ENCODE data around the gene GLIS1.

Gene GLIS1

DNA sequence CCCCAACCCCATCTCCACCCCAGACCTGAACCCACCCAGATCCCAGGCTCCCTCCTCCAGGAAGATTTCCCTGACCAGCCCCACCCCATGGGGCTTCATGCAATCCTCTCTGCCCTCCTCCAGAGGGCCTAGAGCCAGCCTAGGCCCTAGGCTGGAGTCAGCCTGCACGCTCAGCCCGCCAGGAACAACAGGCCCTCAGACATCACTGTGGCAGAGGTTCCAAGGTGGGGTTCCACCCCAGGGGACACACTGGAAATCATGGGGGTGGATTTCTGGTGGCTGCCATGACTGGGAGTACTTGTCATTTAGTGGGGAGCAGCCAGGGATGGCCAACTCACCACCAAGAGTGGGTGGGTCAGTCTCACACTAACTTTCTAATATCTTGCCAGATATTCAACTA is 122.0 kb downstream of the GLIS1 start:
- H3K9me3 ChIP-seq (ENCODE audit: control insufficient read depth, low read depth, low read length): no peaks in the 10 kb centered on the region
- peaks cover 9% of the 10 kb centered on the region for H3K4me1 ChIP-seq (ENCODE audit: control insufficient read depth, low read depth, low read length)
- no peak overlapping the region for H3K9ac ChIP-seq (ENCODE audit: low read length)
- no peaks in the 10 kb centered on the region for H3K36me3 ChIP-seq (ENCODE audit: control insufficient read depth, low read depth, low read length)
- H3K27ac ChIP-seq (ENCODE audit: low read length): no peak overlapping the region
- no peaks in the 10 kb centered on the region for H3K27me3 ChIP-seq (ENCODE audit: control insufficient read depth, insufficient read depth, low read length)
- no peak overlapping the region for H3K4me3 ChIP-seq (ENCODE audit: low read length)

DNA sequence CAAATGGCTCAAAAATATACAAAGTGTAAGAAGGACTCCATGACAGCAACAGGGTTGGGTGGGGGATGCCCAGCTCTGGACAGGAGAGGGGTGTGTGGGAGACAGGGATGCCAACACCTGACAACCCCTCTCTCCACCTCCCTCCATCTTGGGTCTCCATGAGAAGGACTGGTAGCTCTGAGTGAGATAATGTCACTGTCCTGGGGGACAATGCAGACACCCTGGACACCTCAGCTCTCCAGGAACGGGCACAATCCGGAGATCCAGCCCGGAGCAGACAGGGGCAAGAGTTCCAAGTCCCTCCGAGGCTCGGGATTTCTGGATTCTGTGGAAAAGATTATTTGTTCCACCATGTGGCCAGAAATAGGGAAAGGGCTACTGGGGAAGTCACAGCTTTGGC is 122.5 kb downstream of the GLIS1 start:
- Histone ChIP-seq H3K27me3 (ENCODE audit: control insufficient read depth, insufficient read depth, low read length) (no peaks in the 10 kb centered on the region), H3K9ac (ENCODE audit: low read length) (no peak overlapping the region), H3K27ac (ENCODE audit: low read length) (no peak overlapping the region), H3K9me3 (ENCODE audit: control insufficient read depth, low read depth, low read length) (no peaks in the 10 kb centered on the region), H3K4me1 (ENCODE audit: control insufficient read depth, low read depth, low read length) (peaks cover 9% of the 10 kb centered on the region), H3K4me3 (ENCODE audit: low read length) (no peak overlapping the region), H3K36me3 (ENCODE audit: control insufficient read depth, low read depth, low read length) (no peaks in the 10 kb centered on the region)

DNA sequence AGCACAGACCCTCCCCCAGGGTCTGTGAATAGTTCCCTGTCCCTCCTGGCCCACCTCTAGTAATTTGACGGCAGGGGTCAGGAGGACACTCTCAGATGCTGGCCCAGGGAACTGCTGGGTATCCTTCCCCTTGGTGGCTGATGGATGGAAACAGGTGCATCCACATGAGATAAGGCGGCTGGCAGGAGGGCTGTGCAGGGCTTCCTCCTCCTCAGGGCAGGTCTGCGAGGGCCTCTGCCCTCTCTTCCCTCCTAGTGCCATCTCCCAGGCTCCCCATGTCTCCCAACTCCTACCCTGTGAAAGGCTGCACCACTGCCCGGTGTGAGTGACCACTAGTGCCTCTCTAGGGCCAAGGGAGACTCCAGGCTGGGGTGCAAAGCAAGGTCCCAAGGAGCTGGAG is 123.9 kb downstream of the GLIS1 start:
- no peaks in the 10 kb centered on the region for H3K36me3 ChIP-seq (ENCODE audit: control insufficient read depth, low read depth, low read length)
- H3K4me1 ChIP-seq (ENCODE audit: control insufficient read depth, low read depth, low read length): peaks cover 9% of the 10 kb centered on the region
- peaks cover 9% of the 10 kb centered on the region for H3K9me3 ChIP-seq (ENCODE audit: control insufficient read depth, low read depth, low read length)
- no peak overlapping the region for H3K4me3 ChIP-seq (ENCODE audit: low read length)
- no peaks in the 10 kb centered on the region for H3K27me3 ChIP-seq (ENCODE audit: control insufficient read depth, insufficient read depth, low read length)
- no peak overlapping the region for H3K27ac ChIP-seq (ENCODE audit: low read length)
- no peak overlapping the region for H3K9ac ChIP-seq (ENCODE audit: low read length)

DNA sequence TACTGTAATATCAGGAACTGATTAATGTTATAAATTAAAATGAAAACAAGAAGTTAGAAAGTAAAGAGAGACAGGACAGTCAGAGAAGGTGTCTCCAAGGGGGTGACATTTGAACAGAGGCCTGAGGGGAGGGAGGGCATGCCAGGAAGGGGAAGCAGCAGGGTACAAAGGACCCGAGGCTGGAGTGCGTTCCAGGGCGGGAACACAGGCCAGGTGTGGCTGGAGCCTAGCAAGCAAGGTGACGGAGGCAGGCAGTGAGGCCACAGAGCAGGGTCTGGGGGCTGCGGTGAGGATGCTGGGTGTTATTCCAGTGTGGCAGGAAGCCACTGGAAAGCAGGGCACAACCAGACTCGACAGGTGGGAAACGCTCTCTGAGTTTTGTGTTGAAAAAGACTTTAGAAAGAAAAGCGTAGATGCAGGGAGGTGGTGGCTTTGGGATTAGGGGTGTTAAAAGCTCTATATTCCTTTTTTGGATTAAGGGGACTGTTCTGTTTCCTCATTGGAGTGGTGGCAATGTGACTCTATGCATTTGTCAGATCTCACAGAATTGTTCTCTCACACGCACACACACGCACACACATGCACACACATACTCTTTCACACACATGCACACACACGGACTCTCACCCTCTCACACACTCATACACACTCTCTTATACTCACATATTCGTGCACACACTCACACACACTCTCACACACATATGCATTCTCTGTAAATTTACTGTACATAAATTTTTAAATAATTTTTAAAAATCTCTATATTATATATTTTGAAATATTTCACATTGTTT is 124.5 kb downstream of the GLIS1 start:
- H3K4me3 ChIP-seq (ENCODE audit: low read length): no peak overlapping the region
- H3K27me3 ChIP-seq (ENCODE audit: control insufficient read depth, insufficient read depth, low read length): no peaks in the 10 kb centered on the region

DNA sequence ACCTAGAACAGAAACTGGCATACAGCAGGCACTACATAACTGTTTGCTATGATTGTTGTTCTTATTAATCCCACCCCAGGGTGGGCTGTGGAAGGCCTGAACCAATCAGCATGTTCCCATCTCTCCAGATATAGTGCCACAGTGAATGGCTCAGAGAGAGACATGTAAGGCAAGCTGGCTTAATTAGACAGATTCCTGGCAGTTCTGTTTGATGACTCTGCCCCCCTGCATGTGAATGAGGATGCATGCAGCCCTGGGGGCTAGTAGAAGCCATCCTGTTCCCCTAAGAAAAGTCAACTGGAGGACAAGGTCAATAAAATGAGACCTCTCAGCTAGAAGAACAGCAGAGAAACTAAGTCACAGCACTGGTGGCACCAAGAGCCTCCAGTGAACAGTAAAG is 130.3 kb downstream of the GLIS1 start:
- Histone ChIP-seq H3K27me3 (ENCODE audit: control insufficient read depth, insufficient read depth, low read length) (no peaks in the 10 kb centered on the region), H3K27ac (ENCODE audit: low read length) (no peak overlapping the region), H3K9ac (ENCODE audit: low read length) (no peak overlapping the region), H3K4me1 (ENCODE audit: control insufficient read depth, low read depth, low read length) (peaks cover under 1% of the 10 kb centered on the region), H3K36me3 (ENCODE audit: control insufficient read depth, low read depth, low read length) (no peaks in the 10 kb centered on the region), H3K9me3 (ENCODE audit: control insufficient read depth, low read depth, low read length) (peaks cover 12% of the 10 kb centered on the region), H3K4me3 (ENCODE audit: low read length) (no peak overlapping the region)

More for the DNA sequence above, 124.5 kb downstream of the GLIS1 start:
- H3K27ac ChIP-seq (ENCODE audit: low read length): no peak overlapping the region
- H3K9ac ChIP-seq (ENCODE audit: low read length): no peak overlapping the region
- H3K4me1 ChIP-seq (ENCODE audit: control insufficient read depth, low read depth, low read length): peaks cover 9% of the 10 kb centered on the region
- H3K9me3 ChIP-seq (ENCODE audit: control insufficient read depth, low read depth, low read length): peaks cover 12% of the 10 kb centered on the region
- no peaks in the 10 kb centered on the region for H3K36me3 ChIP-seq (ENCODE audit: control insufficient read depth, low read depth, low read length)

DNA sequence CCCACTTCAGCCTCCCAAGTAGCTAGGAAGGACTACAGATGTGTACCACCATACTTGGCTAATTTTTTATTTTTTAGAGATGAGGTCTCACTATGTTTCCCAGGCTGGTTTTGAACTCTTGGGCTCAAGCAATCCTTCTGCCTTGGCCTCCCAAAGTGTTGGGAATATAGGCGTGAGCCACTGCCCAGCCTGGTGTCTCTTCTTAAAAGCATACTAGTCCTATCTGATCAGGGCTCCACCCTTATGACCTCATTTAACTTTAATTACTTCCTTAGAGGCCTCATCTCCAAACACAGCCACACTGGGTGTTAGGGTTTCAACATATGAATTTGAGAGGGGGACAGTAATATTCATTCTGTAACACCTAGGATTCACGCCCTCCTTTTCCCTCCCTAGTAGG is 130.9 kb downstream of the GLIS1 start:
- no peaks in the 10 kb centered on the region for H3K27me3 ChIP-seq (ENCODE audit: control insufficient read depth, insufficient read depth, low read length)
- H3K4me1 ChIP-seq (ENCODE audit: control insufficient read depth, low read depth, low read length): no peaks in the 10 kb centered on the region
- H3K36me3 ChIP-seq (ENCODE audit: control insufficient read depth, low read depth, low read length): no peaks in the 10 kb centered on the region
- no peak overlapping the region for H3K9ac ChIP-seq (ENCODE audit: low read length)
- peaks cover 12% of the 10 kb centered on the region for H3K9me3 ChIP-seq (ENCODE audit: control insufficient read depth, low read depth, low read length)
- no peak overlapping the region for H3K4me3 ChIP-seq (ENCODE audit: low read length)
- no peak overlapping the region for H3K27ac ChIP-seq (ENCODE audit: low read length)

DNA sequence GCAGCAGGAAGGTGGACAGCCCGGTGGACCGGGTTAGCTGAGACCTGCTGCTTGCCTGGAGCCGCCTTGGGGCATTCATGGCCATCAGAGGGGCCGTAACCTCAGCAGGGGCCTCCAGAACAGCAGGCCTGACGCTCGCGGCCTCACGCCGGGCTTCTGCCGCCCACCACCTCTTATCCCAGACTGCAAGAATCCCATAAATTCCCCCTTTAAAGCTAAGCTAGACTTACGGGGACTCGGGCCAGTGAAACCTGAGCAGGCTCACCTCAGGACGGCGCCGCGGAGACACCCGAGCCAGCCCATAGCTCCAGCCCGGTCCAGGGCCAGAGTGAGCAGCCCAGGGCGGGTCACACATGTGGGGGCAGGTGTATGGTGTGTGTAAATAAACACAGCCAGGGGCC is 132.3 kb downstream of the GLIS1 start:
- Histone ChIP-seq H3K4me1 (ENCODE audit: control insufficient read depth, low read depth, low read length) (no peaks in the 10 kb centered on the region), H3K27ac (ENCODE audit: low read length) (no peak overlapping the region), H3K4me3 (ENCODE audit: low read length) (no peak overlapping the region), H3K9me3 (ENCODE audit: control insufficient read depth, low read depth, low read length) (peaks cover 12% of the 10 kb centered on the region), H3K9ac (ENCODE audit: low read length) (no peak overlapping the region), H3K36me3 (ENCODE audit: control insufficient read depth, low read depth, low read length) (no peaks in the 10 kb centered on the region), H3K27me3 (ENCODE audit: control insufficient read depth, insufficient read depth, low read length) (no peaks in the 10 kb centered on the region)

DNA sequence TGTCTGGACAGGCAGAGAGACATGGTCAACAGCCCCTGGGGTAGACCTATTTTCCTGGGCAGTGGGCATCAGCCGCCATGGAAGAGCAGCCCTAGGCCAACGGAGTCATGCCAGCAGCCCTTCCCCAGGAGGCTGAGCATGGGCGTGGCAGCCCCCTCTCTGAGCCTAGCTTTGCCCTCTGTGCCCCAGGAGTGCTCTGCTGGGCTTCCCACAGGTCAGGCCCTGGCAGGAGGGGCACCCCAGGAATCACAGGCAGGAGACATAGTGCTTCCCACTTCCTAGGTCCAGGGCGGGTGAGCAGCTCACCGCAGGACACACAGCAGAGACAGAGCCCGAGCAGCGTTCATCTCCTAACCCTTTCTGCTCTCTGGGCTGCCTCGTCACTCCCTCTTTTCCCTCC is 132.8 kb downstream of the GLIS1 start:
- no peak overlapping the region for H3K27ac ChIP-seq (ENCODE audit: low read length)
- H3K9ac ChIP-seq (ENCODE audit: low read length): no peak overlapping the region
- H3K4me3 ChIP-seq (ENCODE audit: low read length): no peak overlapping the region
- H3K9me3 ChIP-seq (ENCODE audit: control insufficient read depth, low read depth, low read length): peaks cover 12% of the 10 kb centered on the region
- H3K36me3 ChIP-seq (ENCODE audit: control insufficient read depth, low read depth, low read length): no peaks in the 10 kb centered on the region
- no peaks in the 10 kb centered on the region for H3K4me1 ChIP-seq (ENCODE audit: control insufficient read depth, low read depth, low read length)
- no peaks in the 10 kb centered on the region for H3K27me3 ChIP-seq (ENCODE audit: control insufficient read depth, insufficient read depth, low read length)

DNA sequence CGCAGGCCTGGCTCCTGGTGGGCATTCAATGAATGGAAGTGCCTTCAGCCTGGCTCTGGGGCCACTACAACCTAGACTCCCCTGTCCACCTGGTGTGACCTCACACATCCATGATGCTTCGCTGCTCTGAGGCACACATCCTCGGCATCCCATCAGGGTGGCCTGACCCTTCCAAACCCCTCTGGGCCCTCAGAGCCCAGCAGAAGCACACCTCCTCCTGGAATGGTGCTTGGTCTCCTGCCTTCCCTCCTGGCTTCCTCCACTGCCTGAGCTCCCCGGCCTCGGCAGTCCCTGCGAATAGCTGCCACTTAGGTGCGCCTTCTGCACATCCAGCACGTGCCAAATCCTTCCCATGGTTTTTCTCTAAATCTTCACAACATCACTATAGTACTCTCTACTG is 133.8 kb downstream of the GLIS1 start:
- no peaks in the 10 kb centered on the region for H3K27me3 ChIP-seq (ENCODE audit: control insufficient read depth, insufficient read depth, low read length)
- H3K27ac ChIP-seq (ENCODE audit: low read length): no peak overlapping the region
- no peaks in the 10 kb centered on the region for H3K36me3 ChIP-seq (ENCODE audit: control insufficient read depth, low read depth, low read length)
- no peaks in the 10 kb centered on the region for H3K4me1 ChIP-seq (ENCODE audit: control insufficient read depth, low read depth, low read length)
- H3K9ac ChIP-seq (ENCODE audit: low read length): no peak overlapping the region
- no peak overlapping the region for H3K4me3 ChIP-seq (ENCODE audit: low read length)
- peaks cover 3% of the 10 kb centered on the region for H3K9me3 ChIP-seq (ENCODE audit: control insufficient read depth, low read depth, low read length)

DNA sequence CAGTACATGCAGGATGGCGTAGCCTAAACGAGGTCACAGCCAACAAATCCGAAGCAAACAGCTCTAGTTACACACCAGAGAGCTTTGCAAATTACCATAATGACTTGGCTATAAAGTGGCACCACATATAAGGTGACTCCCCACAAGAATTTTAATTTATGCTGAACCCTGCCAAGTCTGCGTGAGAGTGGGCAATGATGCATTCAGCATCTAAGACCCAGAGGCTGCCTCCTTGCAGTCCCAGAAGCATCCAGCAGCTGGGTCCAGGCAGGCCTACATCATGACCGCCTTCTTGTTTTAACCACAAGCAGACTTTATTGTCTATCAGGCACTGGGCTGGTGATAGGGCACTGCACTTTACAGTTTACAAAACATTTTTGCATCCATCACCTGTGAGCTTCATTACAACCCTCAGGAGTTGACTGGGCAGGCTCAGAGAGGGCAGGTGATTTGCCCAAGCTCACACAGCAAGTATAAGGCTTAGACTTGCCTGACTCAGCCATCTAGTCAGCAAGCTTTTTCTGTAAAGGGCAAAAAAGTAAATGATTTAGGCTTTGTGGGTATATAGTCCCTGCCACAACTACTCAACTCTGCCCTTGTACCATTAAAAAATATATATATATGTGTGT is 134.6 kb downstream of the GLIS1 start:
- Histone ChIP-seq H3K9ac (ENCODE audit: low read length) (no peak overlapping the region), H3K27me3 (ENCODE audit: control insufficient read depth, insufficient read depth, low read length) (no peaks in the 10 kb centered on the region), H3K9me3 (ENCODE audit: control insufficient read depth, low read depth, low read length) (no peaks in the 10 kb centered on the region), H3K4me3 (ENCODE audit: low read length) (no peak overlapping the region), H3K36me3 (ENCODE audit: control insufficient read depth, low read depth, low read length) (no peaks in the 10 kb centered on the region), H3K4me1 (ENCODE audit: control insufficient read depth, low read depth, low read length) (no peaks in the 10 kb centered on the region), H3K27ac (ENCODE audit: low read length) (no peak overlapping the region)

DNA sequence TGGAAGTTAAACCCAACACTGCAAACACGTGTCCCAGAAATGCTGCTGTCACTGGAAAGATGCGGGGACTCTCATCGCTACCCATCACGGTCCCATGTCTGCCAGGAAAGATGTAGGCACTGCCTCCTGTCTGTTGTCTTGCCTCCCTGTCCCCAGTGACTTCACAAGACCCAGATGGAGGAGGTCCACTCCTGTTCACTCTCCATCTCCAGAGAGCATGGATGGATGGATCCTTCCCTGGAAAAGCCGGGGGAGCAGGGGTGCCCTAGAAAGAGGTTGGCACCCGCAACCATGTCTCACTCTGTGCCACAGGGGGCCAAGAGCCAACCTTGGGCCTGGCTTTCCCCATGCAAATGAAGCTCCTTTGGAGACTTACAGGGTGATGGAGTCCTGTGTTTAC is 135.5 kb downstream of the GLIS1 start:
- H3K4me1 ChIP-seq (ENCODE audit: control insufficient read depth, low read depth, low read length): no peaks in the 10 kb centered on the region
- H3K9me3 ChIP-seq (ENCODE audit: control insufficient read depth, low read depth, low read length): no peaks in the 10 kb centered on the region
- H3K4me3 ChIP-seq (ENCODE audit: low read length): no peak overlapping the region
- no peaks in the 10 kb centered on the region for H3K36me3 ChIP-seq (ENCODE audit: control insufficient read depth, low read depth, low read length)
- no peak overlapping the region for H3K9ac ChIP-seq (ENCODE audit: low read length)
- no peak overlapping the region for H3K27ac ChIP-seq (ENCODE audit: low read length)
- H3K27me3 ChIP-seq (ENCODE audit: control insufficient read depth, insufficient read depth, low read length): no peaks in the 10 kb centered on the region

Measured in iPS-18a (cell line).